ENCODE results near the gene TEX53. TPM values are rescaled to one million over a fixed set of nuclear protein-coding genes. Genes with fewer than 3 reads are reported as not detected.

The TEX53 gene
- total RNA-seq, 1 donor from 2014 or later, result not detected

- H3K27me3 ChIP-seq, result no peaks in the 10 kb centered on the region
- H3K4me1 ChIP-seq, result no peaks in the 10 kb centered on the region
- H3K4me3 ChIP-seq, result no peak within 1 kb of the TSS
- no peak for DNase-seq (ENCODE audit: extremely low spot score in 2 of 2)
- H3K9me3 ChIP-seq, result no peaks in the 10 kb centered on the region
- intact Hi-C loops (cut with DNase I), result no loop called here
- no peaks in the 10 kb centered on the region for H3K36me3 ChIP-seq
- TF ChIP-seq POLR2AphosphoS5 (IDR thresholded peaks at IDR 0.05; ENCODE audit: insufficient read depth in 1 of 2, low read depth in 1 of 2), result no peak
- TF ChIP-seq CTCF (IDR thresholded peaks at IDR 0.05), result peak; percentile 39 to 63 (median 43)
- no peak within 1 kb of the TSS for H3K27ac ChIP-seq
Observed at GRCh38 chr9:114681594-114682332, 24.2 kb upstream of the TEX53 start, which contains the start of gene TEX48. Gene TEX48 (minus strand): TSS chr9:114682192. CDS start chr9:114671723, 10,469 bp downstream.

DNA sequence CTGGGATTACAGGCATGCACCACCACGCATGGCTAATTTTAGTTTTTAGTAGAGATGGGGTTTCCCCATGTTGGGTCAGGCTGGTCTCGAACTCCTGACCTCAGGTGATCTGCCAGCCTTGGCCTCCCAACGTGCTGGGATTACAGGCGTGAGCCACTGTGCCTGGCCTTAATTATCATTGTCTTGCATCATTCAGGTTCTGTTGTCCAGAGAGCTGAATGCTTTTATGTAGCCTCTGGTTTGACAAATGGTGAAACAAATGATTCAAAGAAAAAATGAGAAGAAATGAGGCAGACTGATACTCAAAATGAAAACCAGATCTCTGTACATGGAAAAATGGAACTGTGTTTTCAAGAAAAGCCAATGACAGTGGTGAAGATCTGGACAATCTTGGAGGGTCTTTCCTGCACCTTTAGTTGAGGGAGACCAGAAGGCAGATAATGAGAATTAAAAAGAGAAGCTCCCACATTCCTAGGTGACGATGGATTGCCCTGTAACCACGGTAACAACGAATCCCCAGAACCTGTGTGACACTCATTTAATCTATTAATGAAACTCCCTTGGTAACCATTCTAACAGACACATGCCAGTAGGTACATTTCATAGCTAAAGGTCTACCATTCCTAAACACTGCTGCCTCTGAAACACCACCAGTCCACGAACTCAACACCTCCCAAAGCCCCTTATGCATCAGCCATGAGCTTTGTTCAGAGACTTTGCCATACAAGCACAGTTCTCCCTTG, 22.8 kb upstream of the TEX53 start:
- H3K27me3 ChIP-seq, result no peaks in the 10 kb centered on the region
- no peaks in the 10 kb centered on the region for H3K36me3 ChIP-seq
- H3K4me3 ChIP-seq, result no peak overlapping the region
- TF ChIP-seq POLR2A (IDR thresholded peaks at IDR 0.05) (no peak), CTCF (IDR thresholded peaks at IDR 0.05) (no peak), POLR2AphosphoS5 (IDR thresholded peaks at IDR 0.05; ENCODE audit: insufficient read depth in 1 of 2, low read depth in 1 of 2) (no peak)
- no peaks in the 10 kb centered on the region for H3K4me1 ChIP-seq
- H3K9me3 ChIP-seq, result no peaks in the 10 kb centered on the region
- DNase-seq (ENCODE audit: extremely low spot score in 2 of 2), result no peak
- intact Hi-C loops (cut with DNase I), result no loop called here
- H3K27ac ChIP-seq, result no peak overlapping the region

- no peaks in the 10 kb centered on the region for H3K4me1 ChIP-seq
- no peak for DNase-seq (ENCODE audit: extremely low spot score in 2 of 2)
- no peaks in the 10 kb centered on the region for H3K27me3 ChIP-seq
- H3K9me3 ChIP-seq, result no peaks in the 10 kb centered on the region
- intact Hi-C loops (cut with DNase I), result loop anchor here (10.0 kb wide), 1 partner anchor 236 kb away; no protein-coding TSS in a partner anchor
- H3K36me3 ChIP-seq, result no peaks in the 10 kb centered on the region
- no peak overlapping the region for H3K27ac ChIP-seq
- TF ChIP-seq CTCF (IDR thresholded peaks at IDR 0.05) (no peak), POLR2A (IDR thresholded peaks at IDR 0.05) (no peak), POLR2AphosphoS5 (IDR thresholded peaks at IDR 0.05; ENCODE audit: insufficient read depth in 1 of 2, low read depth in 1 of 2) (no peak)
- no peak overlapping the region for H3K4me3 ChIP-seq
Observed at GRCh38 chr9:114678795-114679194, 21.2 kb upstream of the TEX53 start.

- H3K4me3 ChIP-seq, result no peak overlapping the region
- no peak overlapping the region for H3K27ac ChIP-seq
- H3K27me3 ChIP-seq, result no peaks in the 10 kb centered on the region
- TF ChIP-seq CTCF (IDR thresholded peaks at IDR 0.05) (no peak), POLR2A (IDR thresholded peaks at IDR 0.05) (no peak), POLR2AphosphoS5 (IDR thresholded peaks at IDR 0.05; ENCODE audit: insufficient read depth in 1 of 2, low read depth in 1 of 2) (no peak)
- H3K36me3 ChIP-seq, result no peaks in the 10 kb centered on the region
- no peaks in the 10 kb centered on the region for H3K9me3 ChIP-seq
- no peaks in the 10 kb centered on the region for H3K4me1 ChIP-seq
- no peak for DNase-seq (ENCODE audit: extremely low spot score in 2 of 2)
- intact Hi-C loops (cut with DNase I), result loop anchor here (10.0 kb wide), 1 partner anchor 237 kb away; no protein-coding TSS in a partner anchor
Observed at GRCh38 chr9:114678130-114678529, 20.5 kb upstream of the TEX53 start.

All from vagina (tissue), 2 donors.